AG04450 (cell line): ENCODE measurements around the gene IL9R. TPM values are rescaled to one million over a fixed set of nuclear protein-coding genes. Genes with fewer than 3 reads are reported as not detected.

ENCODE experiments used
- CTCF ChIA-PET: fragments of 300-600, 350-600 bp; formaldehyde crosslinking; extraction: SDS; loops from one replicate; lab custom pipeline; 2022; ENCODE audit warnings: antibody characterized with exemption, inconsistent platforms; lab: Charles Lee
- POLR2A ChIA-PET: fragments of 350-600 bp; formaldehyde crosslinking; extraction: SDS; loops from one replicate; lab custom pipeline; 2021; ENCODE audit warnings: antibody characterized with exemption, inconsistent platforms; lab: Yijun Ruan, JAX
- DNase-seq: peaks from one replicate; pipeline ENCODE4 v3.0.0-alpha.2; 2011; ENCODE audit warnings: low read depth, low spot score
- H3K27ac ChIP-seq: one replicate; pipeline ENCODE4 v1.5.1; 2012; ENCODE audit warnings: low read depth, low read length, control low read depth
- H3K27me3 ChIP-seq: one replicate; pipeline ENCODE4 v1.6.0; 2012; ENCODE audit warnings: low read length; ENCODE audit not compliant: control insufficient read depth, insufficient read depth
- H3K4me3 ChIP-seq: 2 replicates; pipeline ENCODE4 v1.5.1; 2011; ENCODE audit warnings: mild to moderate bottlenecking, low read depth, low read length, control low read depth
- H3K9me3 ChIP-seq: 2 replicates; pipeline ENCODE4 v1.5.1; 2012; ENCODE audit warnings: low read length; ENCODE audit not compliant: control insufficient read depth, insufficient read depth
- polyA plus RNA-seq: library from polyadenylated mRNA; depleted of rRNA; stranded (reverse); fragments of >200 nt; gene quantifications from 2 replicates; pipeline ENCODE4 v1.2.3, GENCODE V29; 2011
- TF ChIP-seq, protein P1 (sequence below): IDR thresholded peaks from 2 replicates; pipeline ENCODE4 v1.5.1; 2011; ENCODE audit warnings: low read depth, low read length, control low read depth, inconsistent platforms

Gene IL9R
- polyA plus RNA-seq, 1 experiment: not detected

GRCh38 chrX:155956099-155956498 lies 41.4 kb upstream of the IL9R start:
- DNase-seq: no peak
- ChIA-PET CTCF (no interaction called here), POLR2A (no interaction called here)
- Histone ChIP-seq H3K27ac (no peak overlapping the region), H3K9me3 (peaks cover 14% of the 10 kb centered on the region), H3K4me3 (no peak overlapping the region), H3K27me3 (no peaks in the 10 kb centered on the region)
- TF ChIP-seq, protein P1, sequence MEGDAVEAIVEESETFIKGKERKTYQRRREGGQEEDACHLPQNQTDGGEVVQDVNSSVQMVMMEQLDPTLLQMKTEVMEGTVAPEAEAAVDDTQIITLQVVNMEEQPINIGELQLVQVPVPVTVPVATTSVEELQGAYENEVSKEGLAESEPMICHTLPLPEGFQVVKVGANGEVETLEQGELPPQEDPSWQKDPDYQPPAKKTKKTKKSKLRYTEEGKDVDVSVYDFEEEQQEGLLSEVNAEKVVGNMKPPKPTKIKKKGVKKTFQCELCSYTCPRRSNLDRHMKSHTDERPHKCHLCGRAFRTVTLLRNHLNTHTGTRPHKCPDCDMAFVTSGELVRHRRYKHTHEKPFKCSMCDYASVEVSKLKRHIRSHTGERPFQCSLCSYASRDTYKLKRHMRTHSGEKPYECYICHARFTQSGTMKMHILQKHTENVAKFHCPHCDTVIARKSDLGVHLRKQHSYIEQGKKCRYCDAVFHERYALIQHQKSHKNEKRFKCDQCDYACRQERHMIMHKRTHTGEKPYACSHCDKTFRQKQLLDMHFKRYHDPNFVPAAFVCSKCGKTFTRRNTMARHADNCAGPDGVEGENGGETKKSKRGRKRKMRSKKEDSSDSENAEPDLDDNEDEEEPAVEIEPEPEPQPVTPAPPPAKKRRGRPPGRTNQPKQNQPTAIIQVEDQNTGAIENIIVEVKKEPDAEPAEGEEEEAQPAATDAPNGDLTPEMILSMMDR: no peak

DNA sequence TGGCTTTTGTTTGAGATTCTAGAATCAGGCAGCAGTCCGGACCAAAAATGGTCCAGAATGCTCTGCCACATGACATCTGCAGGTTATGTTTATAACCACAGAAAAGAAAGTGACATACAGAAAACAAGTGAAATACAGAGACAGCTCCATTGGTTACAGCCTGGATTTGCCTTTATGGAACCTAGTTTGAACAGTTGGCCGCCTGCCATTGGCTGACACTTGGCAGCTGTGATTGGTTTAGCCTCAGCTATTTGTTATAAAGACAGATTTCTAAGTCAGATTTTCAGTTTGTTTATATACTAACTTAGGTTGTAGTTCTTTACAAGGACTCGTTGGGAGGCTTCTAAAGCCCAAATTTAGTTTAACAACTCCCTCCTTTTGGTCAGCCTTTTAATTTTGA lies 40.8 kb upstream of the IL9R start:
- DNase-seq: no peak
- TF ChIP-seq, protein P1: no peak
- Histone ChIP-seq H3K9me3 (peaks cover 12% of the 10 kb centered on the region), H3K27ac (no peak overlapping the region), H3K27me3 (no peaks in the 10 kb centered on the region), H3K4me3 (no peak overlapping the region)
- ChIA-PET CTCF (no interaction called here), POLR2A (no interaction called here)

- TF ChIP-seq, protein P1: no peak
- Histone ChIP-seq H3K4me3 (no peak overlapping the region), H3K27ac (no peak overlapping the region), H3K27me3 (no peaks in the 10 kb centered on the region), H3K9me3 (peaks cover 11% of the 10 kb centered on the region)
- ChIA-PET POLR2A (no interaction called here), CTCF (no interaction called here)
- DNase-seq: no peak
Observed at GRCh38 chrX:155957843-155958242, 39.7 kb upstream of the IL9R start.

DNA sequence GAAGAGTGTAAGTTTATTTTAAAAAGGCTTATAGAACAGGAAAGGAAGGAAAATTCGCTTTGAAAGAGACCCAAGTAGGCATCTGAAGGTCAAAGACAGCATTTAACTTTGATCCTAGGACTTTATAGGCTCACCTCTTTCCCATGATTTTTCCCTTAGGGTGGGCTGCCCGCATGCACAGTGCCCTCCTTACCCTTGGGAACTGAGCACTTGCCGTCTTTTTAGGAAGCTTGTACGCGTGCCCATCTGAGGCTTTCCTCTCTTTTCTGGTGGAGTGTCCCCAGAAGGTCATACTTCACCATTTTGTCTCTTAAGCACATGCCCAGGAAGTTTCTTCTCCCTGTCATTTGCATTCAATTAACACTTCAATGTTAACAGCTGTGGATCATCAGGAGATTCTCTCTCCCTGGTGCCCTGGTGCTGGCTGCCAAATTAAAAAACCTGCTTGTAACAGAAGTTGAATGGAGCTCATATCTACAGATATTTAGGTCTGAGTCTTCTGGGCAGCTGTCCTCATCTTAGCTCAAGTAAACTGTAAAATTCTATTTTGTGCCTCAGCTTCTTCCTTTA lies 38.4 kb upstream of the IL9R start:
- Histone ChIP-seq H3K27ac (no peak overlapping the region), H3K4me3 (no peak overlapping the region), H3K27me3 (no peaks in the 10 kb centered on the region), H3K9me3 (peaks cover 8% of the 10 kb centered on the region)
- CTCF ChIA-PET: no interaction called here
- TF ChIP-seq, protein P1: no peak
- POLR2A ChIA-PET: no interaction called here
- no peak for DNase-seq

DNA sequence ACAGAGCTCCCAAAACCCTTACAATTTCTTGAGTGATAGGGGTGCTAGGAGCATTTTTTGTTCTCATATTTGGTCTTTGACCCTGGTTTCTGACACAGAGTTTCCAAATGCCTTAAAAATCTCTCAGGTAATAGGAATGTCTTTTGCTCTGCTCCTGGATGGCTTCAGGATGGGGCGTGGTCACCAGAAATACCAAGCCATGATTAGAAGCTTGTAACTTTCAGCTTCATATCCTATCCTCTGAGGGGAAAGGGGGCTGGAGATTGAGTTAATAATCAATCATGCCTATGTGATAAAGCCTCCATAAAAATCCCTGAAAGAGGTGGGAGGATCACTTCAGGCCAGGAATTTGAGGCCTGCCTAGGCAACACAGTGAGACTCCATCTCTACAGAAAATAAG lies 34.6 kb upstream of the IL9R start:
- H3K4me3 ChIP-seq: no peak overlapping the region
- DNase-seq: no peak
- no peaks in the 10 kb centered on the region; the same call in 1 of the 2 replicates for H3K9me3 ChIP-seq
- ChIA-PET POLR2A (no interaction called here), CTCF (no interaction called here)
- TF ChIP-seq, protein P1: no peak
- no peak overlapping the region for H3K27ac ChIP-seq
- H3K27me3 ChIP-seq: no peaks in the 10 kb centered on the region
